ENCODE results near the gene USP2. TPM values are rescaled to one million over a fixed set of nuclear protein-coding genes. Genes with fewer than 3 reads are reported as not detected.

The USP2 gene
- total RNA-seq, 1 donor from 2014 or later: 0.24 TPM

- H3K27me3 Mint-ChIP-seq: peaks cover 49% of the 10 kb centered on the region
- intact Hi-C loops (cut with micrococcal nuclease): no loop called here
- H3K4me3 Mint-ChIP-seq: no peak overlapping the region
- ATAC-seq (ENCODE audit: low read depth) (no peak), DNase-seq (no peak)
- TF ChIP-seq, protein P1, sequence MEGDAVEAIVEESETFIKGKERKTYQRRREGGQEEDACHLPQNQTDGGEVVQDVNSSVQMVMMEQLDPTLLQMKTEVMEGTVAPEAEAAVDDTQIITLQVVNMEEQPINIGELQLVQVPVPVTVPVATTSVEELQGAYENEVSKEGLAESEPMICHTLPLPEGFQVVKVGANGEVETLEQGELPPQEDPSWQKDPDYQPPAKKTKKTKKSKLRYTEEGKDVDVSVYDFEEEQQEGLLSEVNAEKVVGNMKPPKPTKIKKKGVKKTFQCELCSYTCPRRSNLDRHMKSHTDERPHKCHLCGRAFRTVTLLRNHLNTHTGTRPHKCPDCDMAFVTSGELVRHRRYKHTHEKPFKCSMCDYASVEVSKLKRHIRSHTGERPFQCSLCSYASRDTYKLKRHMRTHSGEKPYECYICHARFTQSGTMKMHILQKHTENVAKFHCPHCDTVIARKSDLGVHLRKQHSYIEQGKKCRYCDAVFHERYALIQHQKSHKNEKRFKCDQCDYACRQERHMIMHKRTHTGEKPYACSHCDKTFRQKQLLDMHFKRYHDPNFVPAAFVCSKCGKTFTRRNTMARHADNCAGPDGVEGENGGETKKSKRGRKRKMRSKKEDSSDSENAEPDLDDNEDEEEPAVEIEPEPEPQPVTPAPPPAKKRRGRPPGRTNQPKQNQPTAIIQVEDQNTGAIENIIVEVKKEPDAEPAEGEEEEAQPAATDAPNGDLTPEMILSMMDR (IDR thresholded peaks at IDR 0.05): no peak
- H3K36me3 Mint-ChIP-seq (ENCODE audit: low read depth): no peaks in the 10 kb centered on the region
- ChIA-PET POLR2A (no interaction called here), CTCF (interaction anchor here (0.8 kb wide), 1 partner anchor 8 kb away, joined by 3 read pairs; no protein-coding TSS in a partner anchor)
- peaks cover 7% of the 10 kb centered on the region for H3K4me1 Mint-ChIP-seq
- no peaks in the 10 kb centered on the region for H3K9me3 Mint-ChIP-seq
- no peak overlapping the region for H3K27ac Mint-ChIP-seq
Measured at GRCh38 chr11:119352857-119353260, 28.6 kb downstream of the USP2 start.

GRCh38 chr11:119351232-119351631, 30.3 kb downstream of the USP2 start:
- ChIA-PET CTCF (no interaction called here), POLR2A (interaction anchor here (0.7 to 1.1 kb wide), 2 partner anchors 13 to 1013 kb away, joined by 3 read pairs; no protein-coding TSS in a partner anchor)
- Mint-ChIP-seq H3K9me3 (no peaks in the 10 kb centered on the region), H3K4me3 (no peak overlapping the region), H3K27ac (no peak overlapping the region), H3K36me3 (ENCODE audit: low read depth) (no peaks in the 10 kb centered on the region), H3K27me3 (peaks cover 53% of the 10 kb centered on the region), H3K4me1 (peaks cover 3% of the 10 kb centered on the region)
- ATAC-seq (ENCODE audit: low read depth) (no peak), DNase-seq (no peak)
- intact Hi-C loops (cut with micrococcal nuclease): no loop called here
- TF ChIP-seq, protein P1 (IDR thresholded peaks at IDR 0.05): no peak

DNA sequence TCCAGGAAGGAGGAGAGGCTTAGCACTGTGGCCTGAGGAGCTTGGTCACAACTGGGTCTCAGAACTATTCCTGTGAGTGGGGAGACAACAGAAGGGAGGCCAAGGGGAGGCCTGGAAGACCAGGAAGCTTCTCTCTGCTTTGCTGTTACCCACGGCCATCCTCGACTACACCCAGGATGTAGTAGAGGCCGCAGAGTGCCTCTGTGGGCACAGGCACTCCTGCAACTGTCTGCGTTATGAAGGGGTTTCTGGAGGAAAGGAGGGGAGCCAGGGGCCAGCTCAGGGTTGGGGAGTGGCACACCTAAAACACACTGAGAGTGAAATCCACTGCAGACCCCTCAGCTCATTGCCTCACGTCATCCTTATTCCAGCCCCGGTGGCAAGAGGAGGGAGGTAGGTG, 31.2 kb downstream of the USP2 start:
- CTCF ChIA-PET: no interaction called here
- no peak for DNase-seq
- H3K4me1 Mint-ChIP-seq: no peaks in the 10 kb centered on the region
- H3K4me3 Mint-ChIP-seq: no peak overlapping the region
- ATAC-seq (ENCODE audit: low read depth): no peak
- POLR2A ChIA-PET: interaction anchor here (0.7 to 1.1 kb wide), 2 partner anchors 12 to 1012 kb away, joined by 3 read pairs; no protein-coding TSS in a partner anchor
- TF ChIP-seq, protein P1 (IDR thresholded peaks at IDR 0.05): no peak
- peaks cover 54% of the 10 kb centered on the region for H3K27me3 Mint-ChIP-seq
- H3K9me3 Mint-ChIP-seq: no peaks in the 10 kb centered on the region
- no peaks in the 10 kb centered on the region for H3K36me3 Mint-ChIP-seq (ENCODE audit: low read depth)
- H3K27ac Mint-ChIP-seq: no peak overlapping the region
- intact Hi-C loops (cut with micrococcal nuclease): no loop called here

- CTCF ChIA-PET: interaction anchor here (0.8 to 1.2 kb wide), 3 partner anchors 8 to 33 kb away, joined by 3 to 4 read pairs (median 3); partner anchors contain the start of gene USP2
- Mint-ChIP-seq H3K36me3 (ENCODE audit: low read depth) (no peaks in the 10 kb centered on the region), H3K4me3 (no peak overlapping the region), H3K27ac (no peak overlapping the region), H3K9me3 (no peaks in the 10 kb centered on the region), H3K27me3 (peaks cover 51% of the 10 kb centered on the region), H3K4me1 (no peaks in the 10 kb centered on the region)
- no peak for ATAC-seq (ENCODE audit: low read depth)
- DNase-seq: no peak
- POLR2A ChIA-PET: no interaction called here
- intact Hi-C loops (cut with micrococcal nuclease): no loop called here
- TF ChIP-seq, protein P1 (IDR thresholded peaks at IDR 0.05): no peak
Measured at GRCh38 chr11:119347940-119348605, 33.4 kb downstream of the USP2 start.

DNA sequence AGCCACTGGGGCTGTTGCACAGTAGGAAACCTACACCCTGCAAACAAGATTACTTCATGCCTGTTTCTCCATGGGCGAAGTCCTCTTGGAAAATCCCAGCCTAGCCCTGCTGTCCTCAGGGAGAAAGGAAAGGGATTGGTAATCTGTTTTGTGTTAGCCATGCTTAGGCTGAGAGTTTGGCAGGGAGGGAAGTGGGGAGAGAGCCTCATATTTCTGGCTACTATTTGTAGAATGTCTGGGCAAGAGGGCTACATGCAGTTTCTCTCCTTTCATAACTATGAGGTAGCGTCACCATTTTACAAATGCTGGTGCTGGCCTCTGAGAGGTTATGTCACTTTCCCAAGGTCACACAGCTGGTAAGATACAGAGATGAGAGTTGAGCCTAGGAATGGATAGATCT, 34.2 kb downstream of the USP2 start:
- CTCF ChIA-PET: interaction anchor here (1.2 kb wide), 1 partner anchor 9 kb away, joined by 4 read pairs; no protein-coding TSS in a partner anchor
- Mint-ChIP-seq H3K36me3 (ENCODE audit: low read depth) (no peaks in the 10 kb centered on the region), H3K27me3 (peaks cover 50% of the 10 kb centered on the region), H3K9me3 (no peaks in the 10 kb centered on the region), H3K4me1 (no peaks in the 10 kb centered on the region), H3K4me3 (no peak overlapping the region), H3K27ac (no peak overlapping the region)
- ATAC-seq (ENCODE audit: low read depth) (no peak), DNase-seq (no peak)
- intact Hi-C loops (cut with micrococcal nuclease): no loop called here
- POLR2A ChIA-PET: no interaction called here
- TF ChIP-seq, protein P1 (IDR thresholded peaks at IDR 0.05): no peak

All from activated B cell treated with CpG ODN at 0.5 μM for 24 hours (primary cell).